HG02973 (cell line): ENCODE results near the gene CYB5A.
A peak's percentile ranks its signal among the peaks of the same experiment; 100 is the strongest.
"Not testable (repeated sequence)": the region's sequence is repeated elsewhere in the genome, so short reads cannot be mapped to it uniquely, and the experiment has no call there.

Experiments used
- ATAC-seq: cut with Tn5 transposase; IDR thresholded peaks from one replicate; pipeline ENCODE4 v1.9.1; 2021; ENCODE audit warnings: moderate library complexity; ENCODE audit not compliant: unreplicated experiment

The CYB5A gene

GRCh38 chr18:74291771-74292540, at the start of gene CYB5A:
CYB5A (minus strand) TSS chr18:74291963; CDS start chr18:74291875, 88 bp downstream.
- peak; percentile 100 for ATAC-seq

GRCh38 chr18:74337912-74338309, 46.1 kb upstream of the CYB5A start:
- no peak for ATAC-seq

GRCh38 chr18:74337155-74337911, 45.6 kb upstream of the CYB5A start:
- ATAC-seq: no peak

GRCh38 chr18:74336656-74337055, 44.9 kb upstream of the CYB5A start:
- no peak for ATAC-seq

GRCh38 chr18:74334242-74334893, 42.6 kb upstream of the CYB5A start:
- peak; percentile 59 for ATAC-seq

GRCh38 chr18:74333091-74333490, 41.3 kb upstream of the CYB5A start:
- no peak for ATAC-seq

- no peak for ATAC-seq
Measured at GRCh38 chr18:74331404-74331803, 39.6 kb upstream of the CYB5A start.

GRCh38 chr18:74329688-74330205, 38.0 kb upstream of the CYB5A start:
- ATAC-seq: no peak

- no peak for ATAC-seq
Measured at GRCh38 chr18:74328206-74328605, 36.4 kb upstream of the CYB5A start.

GRCh38 chr18:74326791-74327190, 35.0 kb upstream of the CYB5A start:
- ATAC-seq: not testable (repeated sequence)

GRCh38 chr18:74326231-74326630, 34.5 kb upstream of the CYB5A start:
- no peak for ATAC-seq

GRCh38 chr18:74316257-74317170, 24.8 kb upstream of the CYB5A start:
- ATAC-seq: no peak

GRCh38 chr18:74315464-74316256, 23.9 kb upstream of the CYB5A start, which contains the start of gene C18orf63:
C18orf63 (plus strand) TSS chr18:74315839; CDS start chr18:74317866, 2,027 bp downstream.
- ATAC-seq: no peak

GRCh38 chr18:74314759-74315463, 23.1 kb upstream of the CYB5A start:
- ATAC-seq: no peak

- no peak for ATAC-seq
Measured at GRCh38 chr18:74311000-74311399, 19.2 kb upstream of the CYB5A start.

- ATAC-seq: peak; percentile 80
Measured at GRCh38 chr18:74310411-74310810, 18.6 kb upstream of the CYB5A start.

GRCh38 chr18:74303936-74304335, 12.2 kb upstream of the CYB5A start:
- ATAC-seq: no peak

GRCh38 chr18:74303306-74303705, 11.5 kb upstream of the CYB5A start:
- no peak for ATAC-seq

GRCh38 chr18:74299746-74300145, 8.0 kb upstream of the CYB5A start:
- no peak for ATAC-seq
